GM19193 (cell line): ENCODE measurements around the gene DRAP1.

Experiments used
- POLR2A ChIP-seq: IDR thresholded peaks from 4 replicates; pipeline ENCODE4 v1.6.1; 2011; ENCODE audit not compliant: insufficient read depth, insufficient read length; ENCODE audit errors: extremely low read depth

DRAP1 gene

GRCh38 chr11:65915821-65916251 is 3.4 kb upstream of the DRAP1 start:
- TF ChIP-seq POLR2A = peak; percentile 11

GRCh38 chr11:65916391-65916790 is 2.8 kb upstream of the DRAP1 start:
- TF ChIP-seq POLR2A = no peak

- TF ChIP-seq POLR2A = no peak
These were observed 2.2 kb upstream of the DRAP1 start for GRCh38 chr11:65917077-65917433.

- no peak for TF ChIP-seq POLR2A
These were observed 1.6 kb upstream of the DRAP1 start for GRCh38 chr11:65917434-65918210.

- TF ChIP-seq POLR2A = peak; percentile 69
These were observed 750 bp upstream of the DRAP1 start, which contains the start of gene C11orf68 for GRCh38 chr11:65918211-65919140. Gene C11orf68, minus strand, starts transcription at chr11:65919062. Its CDS starts 31 bp downstream, at chr11:65919031.

GRCh38 chr11:65919573-65920371 is 546 bp downstream of the DRAP1 start:
- no peak for TF ChIP-seq POLR2A

- no peak for TF ChIP-seq POLR2A
These were observed 1.2 kb downstream of the DRAP1 start for GRCh38 chr11:65920372-65920802.

- TF ChIP-seq POLR2A = no peak
These were observed 1.9 kb downstream of the DRAP1 start for GRCh38 chr11:65921033-65921555.

- no peak for TF ChIP-seq POLR2A
These were observed 2.6 kb downstream of the DRAP1 start for GRCh38 chr11:65921876-65922275.

GRCh38 chr11:65922565-65922964 is 3.3 kb downstream of the DRAP1 start:
- no peak for TF ChIP-seq POLR2A

- no peak for TF ChIP-seq POLR2A
These were observed 6.2 kb downstream of the DRAP1 start for GRCh38 chr11:65925397-65925796.

GRCh38 chr11:65927904-65928397 is 8.7 kb downstream of the DRAP1 start:
- peak; percentile 64 for TF ChIP-seq POLR2A

- TF ChIP-seq POLR2A = no peak
These were observed 9.4 kb downstream of the DRAP1 start for GRCh38 chr11:65928667-65929066.
